ENCODE results near the gene RAPGEF4.

RAPGEF4 gene

GRCh38 chr2:173101687-173102086 lies 366.0 kb downstream of the RAPGEF4 start:
- no peak for TF ChIP-seq CTCF (IDR thresholded peaks at IDR 0.05; ENCODE audit: insufficient read depth, low read length, missing control alignments)
- POLR2A ChIA-PET: no interaction called here
- CTCF ChIA-PET: interaction anchor here (1.3 to 3.1 kb wide), 3 partner anchors 11 to 109 kb away, joined by 5 to 12 read pairs (median 8); no protein-coding TSS in a partner anchor
- no peak overlapping the region for H3K4me3 ChIP-seq (ENCODE audit: low read depth, low read length)
- no peak for DNase-seq (ENCODE audit: low read depth, low spot score)
